Heart left ventricle (tissue), 13 donors: ENCODE measurements around the gene MROH7.

Experiments
- POLR2A ChIP-seq, 2 donors: fragments of 450-650 bp; IDR thresholded peaks; one replicate each; pipeline ENCODE4 v1.6.1; 2017; ENCODE audit warnings: antibody characterized with exemption in 2 of 2, mild to moderate bottlenecking in 2 of 2, moderate library complexity in 2 of 2
- TF ChIP-seq, protein P1 (sequence below), 12 donors: fragments of 200-600 bp; sonication (generic) in 4 of 12; IDR thresholded peaks; one replicate each; pipeline versions ENCODE4 v1.5.0 to v1.8.0; 2018 to 2022; ENCODE audit warnings: antibody characterized with exemption in 12 of 12, mild to moderate bottlenecking in 5 of 12
- donor health status: ischemic (EF 13 %, LVEDD 7.1; RV severe dilation, severe dysfunction).
- donor health status: DM: no; HTN: yes; CAD: no.
- donor health status: DM: no; HTN: no; CAD: no.
- donor health status: ischemic (EF 25% LVEDD 6.9; RV normal size, moderate dysfunction).
- donor health status: ischemic (EF 25% LVEDD 5.7; RV mildly dilated, moderate dysfunction).
- donor health status: ischemic (EF 35%, LVEDD 5.7; RV mildly dilated, moderate dysfunction).
- donor health status: nonischemic (EF 11% LVEDD 7.7; RV severe dilation, severe dysfunction).
- donor health status: DM: yes; HTN: yes; CAD: no.
- donor health status: PGD.
- donor health status: ischemic (EF 29% LVEDD 5.4; RV normal size, mild dysfunction).
- donor health status: nonischemic (EF 23%, LVEDD 6.1; RV moderate dilation, normal function).

DNA sequence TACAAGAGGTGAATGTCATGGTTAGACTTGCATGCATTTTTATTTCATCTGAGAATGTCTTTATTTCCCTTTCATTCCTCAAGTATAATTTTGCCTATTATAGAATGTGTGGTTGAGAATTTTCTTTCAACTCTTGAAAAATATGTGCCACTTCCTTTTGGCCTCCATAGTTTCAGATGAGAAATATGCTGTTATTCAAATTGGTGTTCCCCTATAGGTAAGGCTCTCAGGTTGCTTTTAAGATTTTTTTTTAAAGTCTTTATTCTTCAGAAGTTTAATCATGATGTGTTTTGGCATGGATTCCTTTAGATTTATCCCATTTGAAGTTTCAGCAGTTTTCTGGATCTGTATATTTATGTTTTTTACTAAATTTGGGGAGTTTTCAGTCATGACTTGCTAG lies 2.1 kb downstream of the MROH7 start:
- TF ChIP-seq, protein P1, sequence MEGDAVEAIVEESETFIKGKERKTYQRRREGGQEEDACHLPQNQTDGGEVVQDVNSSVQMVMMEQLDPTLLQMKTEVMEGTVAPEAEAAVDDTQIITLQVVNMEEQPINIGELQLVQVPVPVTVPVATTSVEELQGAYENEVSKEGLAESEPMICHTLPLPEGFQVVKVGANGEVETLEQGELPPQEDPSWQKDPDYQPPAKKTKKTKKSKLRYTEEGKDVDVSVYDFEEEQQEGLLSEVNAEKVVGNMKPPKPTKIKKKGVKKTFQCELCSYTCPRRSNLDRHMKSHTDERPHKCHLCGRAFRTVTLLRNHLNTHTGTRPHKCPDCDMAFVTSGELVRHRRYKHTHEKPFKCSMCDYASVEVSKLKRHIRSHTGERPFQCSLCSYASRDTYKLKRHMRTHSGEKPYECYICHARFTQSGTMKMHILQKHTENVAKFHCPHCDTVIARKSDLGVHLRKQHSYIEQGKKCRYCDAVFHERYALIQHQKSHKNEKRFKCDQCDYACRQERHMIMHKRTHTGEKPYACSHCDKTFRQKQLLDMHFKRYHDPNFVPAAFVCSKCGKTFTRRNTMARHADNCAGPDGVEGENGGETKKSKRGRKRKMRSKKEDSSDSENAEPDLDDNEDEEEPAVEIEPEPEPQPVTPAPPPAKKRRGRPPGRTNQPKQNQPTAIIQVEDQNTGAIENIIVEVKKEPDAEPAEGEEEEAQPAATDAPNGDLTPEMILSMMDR (IDR thresholded peaks at IDR 0.05), result no peak
- no peak for TF ChIP-seq POLR2A (IDR thresholded peaks at IDR 0.05)
